ENCODE results near the gene MBNL3. TPM values are rescaled to one million over a fixed set of nuclear protein-coding genes. Genes with fewer than 3 reads are reported as not detected.

The MBNL3 gene
- total RNA-seq, 6 donors from 2014 or later = 4.1 to 23.3 (median 17.4) TPM

DNA sequence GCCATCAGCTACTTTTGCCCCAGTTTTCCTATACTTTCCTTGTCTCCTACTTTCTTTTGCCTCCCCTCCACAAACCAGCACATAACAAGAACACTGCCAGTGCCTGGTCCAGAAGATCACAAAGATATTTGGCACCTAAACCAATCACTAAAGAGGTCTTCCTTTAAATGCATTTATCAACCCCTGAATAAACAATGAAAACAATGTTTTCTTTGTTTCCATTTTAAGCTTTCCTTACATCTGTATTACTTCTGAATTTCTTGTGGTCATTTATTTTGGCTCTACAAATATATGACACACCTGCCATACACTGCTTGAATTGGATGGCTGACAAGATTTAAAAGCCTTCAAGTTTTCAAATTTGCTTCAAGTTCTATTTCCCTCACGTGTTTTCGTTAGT, 43.9 kb downstream of the MBNL3 start:
- ATAC-seq (ENCODE audit: low FRiP score in 2 of 2) = no peak
- Histone ChIP-seq H3K4me3 (no peak overlapping the region), H3K27ac (no peak overlapping the region), H3K27me3 (no peaks in the 10 kb centered on the region), H3K4me1 (peaks cover 0 to 4% (median 0%) of the 10 kb centered on the region in 4 donors), H3K9me3 (peaks cover 0 to 7% (median 0%) of the 10 kb centered on the region in 4 donors), H3K36me3 (no peaks in the 10 kb centered on the region)
- no peak for DNase-seq
- TF ChIP-seq POLR2AphosphoS5 (IDR thresholded peaks at IDR 0.05) (no peak), EP300 (IDR thresholded peaks at IDR 0.05) (no peak), POLR2A (IDR thresholded peaks at IDR 0.05) (no peak)
- TF ChIP-seq, protein P1, sequence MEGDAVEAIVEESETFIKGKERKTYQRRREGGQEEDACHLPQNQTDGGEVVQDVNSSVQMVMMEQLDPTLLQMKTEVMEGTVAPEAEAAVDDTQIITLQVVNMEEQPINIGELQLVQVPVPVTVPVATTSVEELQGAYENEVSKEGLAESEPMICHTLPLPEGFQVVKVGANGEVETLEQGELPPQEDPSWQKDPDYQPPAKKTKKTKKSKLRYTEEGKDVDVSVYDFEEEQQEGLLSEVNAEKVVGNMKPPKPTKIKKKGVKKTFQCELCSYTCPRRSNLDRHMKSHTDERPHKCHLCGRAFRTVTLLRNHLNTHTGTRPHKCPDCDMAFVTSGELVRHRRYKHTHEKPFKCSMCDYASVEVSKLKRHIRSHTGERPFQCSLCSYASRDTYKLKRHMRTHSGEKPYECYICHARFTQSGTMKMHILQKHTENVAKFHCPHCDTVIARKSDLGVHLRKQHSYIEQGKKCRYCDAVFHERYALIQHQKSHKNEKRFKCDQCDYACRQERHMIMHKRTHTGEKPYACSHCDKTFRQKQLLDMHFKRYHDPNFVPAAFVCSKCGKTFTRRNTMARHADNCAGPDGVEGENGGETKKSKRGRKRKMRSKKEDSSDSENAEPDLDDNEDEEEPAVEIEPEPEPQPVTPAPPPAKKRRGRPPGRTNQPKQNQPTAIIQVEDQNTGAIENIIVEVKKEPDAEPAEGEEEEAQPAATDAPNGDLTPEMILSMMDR (IDR thresholded peaks at IDR 0.05) = no peak
- WGBS, 2 donors = 66% methylated on average over 2 of the region's 2 CpGs

DNA sequence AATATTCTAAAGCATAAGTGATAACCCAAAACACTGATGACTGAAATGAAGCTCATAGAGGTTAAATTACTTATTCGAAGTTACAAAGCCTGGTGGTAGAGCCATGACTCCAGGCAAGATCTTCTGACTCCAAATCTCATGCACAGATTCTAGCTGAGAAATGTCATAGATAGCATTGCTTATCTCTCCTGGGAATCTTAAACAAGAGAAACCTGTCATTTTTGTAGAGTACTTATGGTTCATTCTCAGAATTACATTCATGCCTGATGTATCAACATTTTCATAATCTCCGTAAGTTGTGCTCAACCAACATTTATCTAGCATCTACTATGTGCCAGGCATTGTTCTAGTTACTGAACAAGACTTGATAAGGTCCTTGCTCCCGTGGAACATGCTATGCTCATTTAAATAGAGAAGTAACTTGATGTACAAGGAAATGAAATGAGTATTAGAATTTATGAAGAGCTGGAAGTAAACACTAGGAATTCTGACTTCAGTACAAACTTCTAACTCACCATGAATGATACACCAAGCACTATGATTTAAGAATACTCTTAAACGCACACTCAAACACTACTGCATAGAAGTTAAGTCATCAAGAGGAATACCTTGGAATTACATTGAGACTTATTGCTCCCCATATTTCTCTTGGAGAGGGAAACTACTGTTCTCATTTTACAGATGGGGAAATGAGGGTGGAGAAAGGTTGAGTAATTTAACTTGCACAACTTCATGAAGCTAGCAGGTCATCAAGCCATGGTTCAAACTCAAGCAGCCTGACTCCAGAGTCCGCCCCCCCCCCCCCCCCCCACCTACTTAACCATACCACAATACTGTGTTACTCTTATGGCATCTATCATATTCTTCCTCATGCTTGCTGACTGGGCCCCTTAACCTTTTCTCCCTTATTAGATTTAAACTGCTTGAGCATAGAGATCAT, 45.4 kb downstream of the MBNL3 start:
- Histone ChIP-seq H3K36me3 (no peaks in the 10 kb centered on the region), H3K4me3 (no peak overlapping the region), H3K4me1 (peaks cover 0 to 4% (median 0%) of the 10 kb centered on the region in 4 donors), H3K27me3 (no peaks in the 10 kb centered on the region), H3K9me3 (peaks cover 0 to 7% (median 0%) of the 10 kb centered on the region in 4 donors), H3K27ac (no peak overlapping the region)
- ATAC-seq (ENCODE audit: low FRiP score in 2 of 2) (peak in 1 of 2 donors; percentile 24), DNase-seq (no peak)
- 53 to 73% methylated on average over 4 to 5 of the region's 5 CpGs for WGBS, 2 donors
- TF ChIP-seq, protein P1 (IDR thresholded peaks at IDR 0.05) = no peak
- TF ChIP-seq POLR2AphosphoS5 (IDR thresholded peaks at IDR 0.05) = no peak
- no peak for TF ChIP-seq POLR2A (IDR thresholded peaks at IDR 0.05)
- TF ChIP-seq EP300 (IDR thresholded peaks at IDR 0.05) = no peak

DNA sequence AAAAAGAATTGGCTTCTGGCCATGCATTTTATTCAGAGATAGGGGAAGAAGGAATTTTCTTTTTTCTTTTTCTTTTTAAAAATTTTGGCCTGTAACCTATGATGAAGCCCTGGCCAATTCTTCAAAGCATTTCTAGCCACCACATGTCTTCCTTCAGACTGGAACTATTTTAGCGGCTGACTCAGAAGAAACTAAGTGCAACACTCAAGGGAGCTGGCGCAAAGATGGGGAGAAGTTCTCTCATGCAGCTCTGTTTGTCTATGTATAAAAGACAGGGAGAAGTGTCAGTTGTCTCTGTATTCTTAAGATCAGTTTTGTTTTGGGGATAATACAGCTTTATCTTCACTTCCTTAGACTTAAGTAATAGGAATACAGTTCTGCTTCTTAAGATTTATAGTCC, 46.1 kb downstream of the MBNL3 start:
- ATAC-seq (ENCODE audit: low FRiP score in 2 of 2) (peak in 1 of 2 donors; percentile 72), DNase-seq (no peak)
- no peak overlapping the region for H3K4me3 ChIP-seq
- H3K9me3 ChIP-seq = peaks cover 0 to 7% (median 0%) of the 10 kb centered on the region in 4 donors
- H3K27ac ChIP-seq = no peak overlapping the region
- TF ChIP-seq POLR2A (IDR thresholded peaks at IDR 0.05) (no peak), EP300 (IDR thresholded peaks at IDR 0.05) (no peak), POLR2AphosphoS5 (IDR thresholded peaks at IDR 0.05) (no peak)
- TF ChIP-seq, protein P1 (IDR thresholded peaks at IDR 0.05) = no peak
- no peaks in the 10 kb centered on the region for H3K36me3 ChIP-seq
- WGBS, 2 donors = 61 to 84% methylated on average over 2 of the region's 2 CpGs
- peaks cover 0 to 4% (median 0%) of the 10 kb centered on the region in 4 donors for H3K4me1 ChIP-seq
- no peaks in the 10 kb centered on the region for H3K27me3 ChIP-seq

DNA sequence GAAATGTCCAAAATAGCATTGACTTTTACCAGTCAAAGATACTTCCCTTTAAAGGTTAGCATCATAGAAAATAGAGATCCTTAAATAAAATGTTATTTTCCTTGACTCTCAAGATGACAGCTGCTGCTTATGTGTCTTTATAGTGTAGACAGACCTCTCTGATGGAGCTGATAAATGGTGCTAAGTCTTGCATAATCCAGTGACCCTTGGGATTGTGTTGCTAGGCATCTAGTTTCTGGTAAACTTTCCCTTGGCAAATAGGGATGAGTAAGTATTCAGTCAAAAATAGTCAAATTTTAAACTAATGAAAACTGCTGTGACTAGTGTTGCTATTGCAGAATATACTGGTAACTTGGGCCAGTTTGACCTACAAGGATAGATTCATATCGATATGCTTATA, 53.6 kb downstream of the MBNL3 start:
- no peak for DNase-seq
- Histone ChIP-seq H3K4me3 (no peak overlapping the region), H3K27me3 (no peaks in the 10 kb centered on the region), H3K4me1 (no peaks in the 10 kb centered on the region), H3K36me3 (no peaks in the 10 kb centered on the region), H3K9me3 (no peaks in the 10 kb centered on the region), H3K27ac (no peak overlapping the region)
- TF ChIP-seq EP300 (IDR thresholded peaks at IDR 0.05) (no peak), POLR2AphosphoS5 (IDR thresholded peaks at IDR 0.05) (no peak), POLR2A (IDR thresholded peaks at IDR 0.05) (no peak)
- TF ChIP-seq, protein P1 (IDR thresholded peaks at IDR 0.05) = no peak
- no peak for ATAC-seq (ENCODE audit: low FRiP score in 2 of 2)
- 72 to 95% methylated on average over 1 of the region's 1 CpG for WGBS, 2 donors
